GM12878 (cell line): Measurements from ENCODE around the gene OSBPL5. TPM values are rescaled to one million over a fixed set of nuclear protein-coding genes. Genes with fewer than 3 reads are reported as not detected.

ENCODE experiments used
- IKZF2 ChIP-seq, 2 experiments: fragments of 450-650 bp; IDR thresholded peaks; 2 replicates each; pipeline ENCODE4 v1.6.1; 2017; ENCODE audit warnings: mild to moderate bottlenecking in 2 of 2, moderate library complexity in 2 of 2
- MAX ChIP-seq: IDR thresholded peaks from 2 replicates; pipeline ENCODE4 v1.6.1; 2012; ENCODE audit warnings: low read depth, low read length, improper control_type of control experiment
- NR2C1 ChIP-seq: fragments of 450-650 bp; IDR thresholded peaks from 2 replicates; pipeline ENCODE4 v1.6.1; 2017; ENCODE audit warnings: antibody characterized with exemption, mild to moderate bottlenecking, moderate library complexity
- SIX5 ChIP-seq: IDR thresholded peaks from 2 replicates; pipeline ENCODE4 v1.6.1; 2011; ENCODE audit warnings: mild to moderate bottlenecking, low read depth, low read length, moderate library complexity; ENCODE audit not compliant: severe bottlenecking
- SMAD5 ChIP-seq: IDR thresholded peaks from 2 replicates; pipeline ENCODE4 v1.6.1; 2016; ENCODE audit warnings: antibody characterized with exemption, low read depth
- SMC3 ChIP-seq: IDR thresholded peaks from 2 replicates; pipeline ENCODE4 v1.6.1; 2011; ENCODE audit warnings: low read length, improper control_type of control experiment, borderline replicate concordance
- SP1 ChIP-seq: IDR thresholded peaks from one replicate; pipeline ENCODE4 v1.6.1; 2011; ENCODE audit warnings: low read depth, low read length
- SPI1 ChIP-seq: IDR thresholded peaks from 2 replicates; pipeline ENCODE4 v1.6.1; 2011; ENCODE audit warnings: low read depth, mild to moderate bottlenecking, low read length, moderate library complexity, borderline replicate concordance; ENCODE audit not compliant: insufficient read depth
- TBL1XR1 ChIP-seq: IDR thresholded peaks from 2 replicates; pipeline ENCODE4 v1.6.1; 2012; ENCODE audit warnings: low read depth, low read length, improper control_type of control experiment
- TCF12 ChIP-seq: IDR thresholded peaks from 2 replicates; pipeline ENCODE4 v1.6.1; 2011; ENCODE audit warnings: low read depth, mild to moderate bottlenecking, low read length
- TCF3 ChIP-seq: IDR thresholded peaks from 2 replicates; pipeline ENCODE4 v1.6.1; 2012; ENCODE audit warnings: low read depth, mild to moderate bottlenecking, low read length, borderline replicate concordance; ENCODE audit not compliant: insufficient read depth
- TCF7 ChIP-seq: IDR thresholded peaks from 2 replicates; pipeline ENCODE4 v1.6.1; 2014; ENCODE audit warnings: antibody characterized with exemption, borderline replicate concordance
- polyA plus RNA-seq, 11 experiments: library from polyadenylated mRNA; depleted of rRNA in 4 of 11; unstranded in 6 of 11; stranded (reverse) in 5 of 11; fragments of >200 nt; fragmentation: Nextera tagmentation in 4 of 11; fragmentation: Illumina TruSeq in 1 of 11; extraction: Ambion mirVana in 4 of 11; extraction: Trizol in 1 of 11; gene quantifications; 1 replicate in 1 of 11; 2 replicates in 10 of 11; pipeline versions ENCODE4 v1.2.1 to v1.2.3, GENCODE V29; 2011 to 2016; ENCODE audit warnings: inconsistent platforms in 2 of 11, missing spikeins in 2 of 11, low read depth in 1 of 11
- total RNA-seq, 4 experiments: library from RNA; depleted of rRNA in 3 of 4; stranded (reverse); fragments of >200 nt in 3 of 4; fragmentation: Illumina TruSeq in 1 of 4; extraction: Trizol in 1 of 4; gene quantifications; 2 replicates each; pipeline versions ENCODE4 v1.2.1 to v1.2.3, GENCODE V29; 2013 to 2021

Gene OSBPL5
- total and polyA plus RNA-seq, 10 of the 15 experiments (the other 5 are each of a cell fraction or from before 2014, with no cell fraction given), result not detected

- TF ChIP-seq NR2C1, result no peak
- no peak for TF ChIP-seq SP1
- no peak for TF ChIP-seq SIX5
- TF ChIP-seq SMC3, result no peak
- TF ChIP-seq IKZF2 (IDR thresholded peaks at IDR 0.05), result no peak
- no peak for TF ChIP-seq TCF12
- no peak for TF ChIP-seq SPI1
- TF ChIP-seq TBL1XR1, result no peak
- TF ChIP-seq TCF7, result no peak
- TF ChIP-seq SMAD5, result no peak
- no peak for TF ChIP-seq MAX
- TF ChIP-seq TCF3, result no peak
Measured at GRCh38 chr11:3105791-3106735, 59.0 kb downstream of the OSBPL5 start (continued).
